ENCODE measurements around the gene SS18L1.
A peak's percentile ranks its signal among the peaks of the same experiment; 100 is the strongest.

The SS18L1 gene

GRCh38 chr20:62196286-62196685, 52.7 kb downstream of the SS18L1 start:
- peaks cover 8% of the 10 kb centered on the region for H3F3A ChIP-seq (ENCODE audit: low read depth)
- peak overlapping the region; percentile 76 for H3K9ac ChIP-seq (ENCODE audit: low read depth, low read length, poor library complexity, severe bottlenecking)
- H3K4me3 ChIP-seq (ENCODE audit: low read length, poor library complexity, severe bottlenecking) = no peak overlapping the region
- no peak for TF ChIP-seq EZH2phosphoT487 (IDR thresholded peaks at IDR 0.05; ENCODE audit: borderline replicate concordance)
- TF ChIP-seq, protein P1, sequence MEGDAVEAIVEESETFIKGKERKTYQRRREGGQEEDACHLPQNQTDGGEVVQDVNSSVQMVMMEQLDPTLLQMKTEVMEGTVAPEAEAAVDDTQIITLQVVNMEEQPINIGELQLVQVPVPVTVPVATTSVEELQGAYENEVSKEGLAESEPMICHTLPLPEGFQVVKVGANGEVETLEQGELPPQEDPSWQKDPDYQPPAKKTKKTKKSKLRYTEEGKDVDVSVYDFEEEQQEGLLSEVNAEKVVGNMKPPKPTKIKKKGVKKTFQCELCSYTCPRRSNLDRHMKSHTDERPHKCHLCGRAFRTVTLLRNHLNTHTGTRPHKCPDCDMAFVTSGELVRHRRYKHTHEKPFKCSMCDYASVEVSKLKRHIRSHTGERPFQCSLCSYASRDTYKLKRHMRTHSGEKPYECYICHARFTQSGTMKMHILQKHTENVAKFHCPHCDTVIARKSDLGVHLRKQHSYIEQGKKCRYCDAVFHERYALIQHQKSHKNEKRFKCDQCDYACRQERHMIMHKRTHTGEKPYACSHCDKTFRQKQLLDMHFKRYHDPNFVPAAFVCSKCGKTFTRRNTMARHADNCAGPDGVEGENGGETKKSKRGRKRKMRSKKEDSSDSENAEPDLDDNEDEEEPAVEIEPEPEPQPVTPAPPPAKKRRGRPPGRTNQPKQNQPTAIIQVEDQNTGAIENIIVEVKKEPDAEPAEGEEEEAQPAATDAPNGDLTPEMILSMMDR (conservative IDR thresholded peaks at IDR 0.05; ENCODE audit: low read length) = no peak
- no peaks in the 10 kb centered on the region for H3K27me3 ChIP-seq (ENCODE audit: insufficient read depth, low read length, poor library complexity, severe bottlenecking)
- H3K9me3 ChIP-seq (ENCODE audit: insufficient read depth, low read depth, low read length) = no peaks in the 10 kb centered on the region
- no peaks in the 10 kb centered on the region for H3K9me2 ChIP-seq (replicated peaks; ENCODE audit: low read depth, low read length)
- peaks cover 16% of the 10 kb centered on the region; the same call in 1 of the 2 replicates for H3K79me2 ChIP-seq (ENCODE audit: insufficient read depth, low read length)
- peaks cover 25% of the 10 kb centered on the region; the same call in 1 of the 2 replicates for H3K36me3 ChIP-seq (ENCODE audit: insufficient read depth, low read length)
- no peaks in the 10 kb centered on the region for H4K20me1 ChIP-seq (ENCODE audit: insufficient read depth, low read length, poor library complexity, severe bottlenecking)
- H3K4me2 ChIP-seq (ENCODE audit: low read depth, low read length, poor library complexity, severe bottlenecking) = no peak overlapping the region
- H3K4me1 ChIP-seq (ENCODE audit: insufficient read depth, low read length, poor library complexity, severe bottlenecking) = peaks cover 24% of the 10 kb centered on the region
- H2AFZ ChIP-seq (ENCODE audit: low read length) = no peak overlapping the region

DNA sequence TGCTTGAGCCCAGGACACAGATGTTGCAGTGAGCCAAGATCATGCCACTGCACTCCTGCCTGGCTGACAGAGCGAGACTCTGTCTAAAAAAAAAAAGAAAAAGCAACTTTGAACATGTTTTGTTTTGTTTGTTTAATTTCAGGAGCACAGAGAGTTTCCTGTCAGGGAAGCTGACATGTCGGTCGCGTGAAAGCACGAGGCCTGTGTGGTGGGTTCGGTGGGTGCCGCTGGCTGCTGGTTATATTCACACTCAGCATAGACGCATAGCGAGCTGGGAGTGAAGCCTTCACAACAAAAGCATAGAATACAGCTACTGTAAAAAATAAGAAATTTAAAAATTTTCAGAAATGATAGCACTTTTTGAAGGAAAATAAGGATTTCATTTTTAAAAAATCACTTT, 53.7 kb downstream of the SS18L1 start:
- TF ChIP-seq, protein P1 (conservative IDR thresholded peaks at IDR 0.05; ENCODE audit: low read length) = no peak
- TF ChIP-seq EZH2phosphoT487 (IDR thresholded peaks at IDR 0.05; ENCODE audit: borderline replicate concordance) = no peak
- Histone ChIP-seq H3K27me3 (ENCODE audit: insufficient read depth, low read length, poor library complexity, severe bottlenecking) (no peaks in the 10 kb centered on the region), H3K9ac (ENCODE audit: low read depth, low read length, poor library complexity, severe bottlenecking) (no peak overlapping the region), H3K4me3 (ENCODE audit: low read length, poor library complexity, severe bottlenecking) (no peak overlapping the region), H3K4me1 (ENCODE audit: insufficient read depth, low read length, poor library complexity, severe bottlenecking) (peaks cover 33% of the 10 kb centered on the region), H3K9me3 (ENCODE audit: insufficient read depth, low read depth, low read length) (no peaks in the 10 kb centered on the region), H3K9me2 (replicated peaks; ENCODE audit: low read depth, low read length) (no peaks in the 10 kb centered on the region), H3F3A (ENCODE audit: low read depth) (peaks cover 16% of the 10 kb centered on the region), H4K20me1 (ENCODE audit: insufficient read depth, low read length, poor library complexity, severe bottlenecking) (no peaks in the 10 kb centered on the region), H3K79me2 (ENCODE audit: insufficient read depth, low read length) (peaks cover 12% of the 10 kb centered on the region; the same call in 1 of the 2 replicates), H3K4me2 (ENCODE audit: low read depth, low read length, poor library complexity, severe bottlenecking) (no peak overlapping the region), H3K36me3 (ENCODE audit: insufficient read depth, low read length) (peaks cover 25% of the 10 kb centered on the region; the same call in 1 of the 2 replicates), H2AFZ (ENCODE audit: low read length) (no peak overlapping the region)

GRCh38 chr20:62197801-62198200, 54.2 kb downstream of the SS18L1 start:
- Histone ChIP-seq H3K27me3 (ENCODE audit: insufficient read depth, low read length, poor library complexity, severe bottlenecking) (no peaks in the 10 kb centered on the region), H3K9ac (ENCODE audit: low read depth, low read length, poor library complexity, severe bottlenecking) (no peak overlapping the region), H3K79me2 (ENCODE audit: insufficient read depth, low read length) (peaks cover 12% of the 10 kb centered on the region; the same call in 1 of the 2 replicates), H3K4me2 (ENCODE audit: low read depth, low read length, poor library complexity, severe bottlenecking) (no peak overlapping the region), H3K4me1 (ENCODE audit: insufficient read depth, low read length, poor library complexity, severe bottlenecking) (peaks cover 36% of the 10 kb centered on the region), H3K36me3 (ENCODE audit: insufficient read depth, low read length) (peaks cover 25% of the 10 kb centered on the region; the same call in 1 of the 2 replicates), H3K4me3 (ENCODE audit: low read length, poor library complexity, severe bottlenecking) (no peak overlapping the region), H3K9me2 (replicated peaks; ENCODE audit: low read depth, low read length) (no peaks in the 10 kb centered on the region), H4K20me1 (ENCODE audit: insufficient read depth, low read length, poor library complexity, severe bottlenecking) (no peaks in the 10 kb centered on the region), H3K9me3 (ENCODE audit: insufficient read depth, low read depth, low read length) (no peaks in the 10 kb centered on the region), H3F3A (ENCODE audit: low read depth) (peaks cover 18% of the 10 kb centered on the region), H2AFZ (ENCODE audit: low read length) (no peak overlapping the region)
- TF ChIP-seq EZH2phosphoT487 (IDR thresholded peaks at IDR 0.05; ENCODE audit: borderline replicate concordance) = no peak
- TF ChIP-seq, protein P1 (conservative IDR thresholded peaks at IDR 0.05; ENCODE audit: low read length) = no peak
